Activated CD8-positive, alpha-beta T cell treated with anti-CD3 and anti-CD28 coated beads, Interleukin-2, amount 10 ng/mL, durations not matched to agents 7 days and 5 days (primary cell): ENCODE results near the gene S1PR5. TPM values are rescaled to one million over a fixed set of nuclear protein-coding genes. Genes with fewer than 3 reads are reported as not detected.
A peak's percentile ranks its signal among the peaks of the same experiment; 100 is the strongest.
"Not testable (repeated sequence)": the region's sequence is repeated elsewhere in the genome, so short reads cannot be mapped to it uniquely, and the experiment has no call there.

Experiments
- ATAC-seq: fragments of 150-1000 bp; cut with Tn5 transposase; one replicate; pipeline ENCODE4 v1.10.0; 2021; ENCODE audit warnings: moderate library complexity
- CTCF ChIA-PET: fragments of 350-600 bp; sonication (Branson Sonifier 250); formaldehyde crosslinking; loops from one replicate; lab custom pipeline; 2021; ENCODE audit warnings: antibody characterized with exemption; lab: Charles Lee
- POLR2A ChIA-PET: fragments of 350-600 bp; sonication (Branson Sonifier 250); formaldehyde crosslinking; loops from one replicate; lab custom pipeline; 2021; ENCODE audit warnings: antibody characterized with exemption; lab: Charles Lee
- DNase-seq: peaks from one replicate; pipeline ENCODE4 v3.0.0-alpha.2; 2020
- H3K27ac Mint-ChIP-seq: one replicate; pipeline ENCODE4 v1.8.0; 2021; ENCODE audit warnings: mild to moderate bottlenecking, mixed read lengths
- H3K27me3 Mint-ChIP-seq: one replicate; pipeline ENCODE4 v1.8.0; 2021; ENCODE audit warnings: low read depth, mixed read lengths
- H3K36me3 Mint-ChIP-seq: one replicate; pipeline ENCODE4 v1.8.0; 2021; ENCODE audit warnings: low read depth, mixed read lengths
- H3K4me1 Mint-ChIP-seq: one replicate; pipeline ENCODE4 v1.8.0; 2021; ENCODE audit warnings: low read depth, mixed read lengths
- H3K4me3 Mint-ChIP-seq: one replicate; pipeline ENCODE4 v1.8.0; 2021; ENCODE audit warnings: mild to moderate bottlenecking, mixed read lengths
- H3K9me3 Mint-ChIP-seq: one replicate; pipeline ENCODE4 v1.8.0; 2022; ENCODE audit warnings: mixed read lengths; ENCODE audit not compliant: insufficient read depth
- total RNA-seq, 2 experiments: library from RNA; stranded (reverse); gene quantifications; one replicate each; pipeline ENCODE4 v1.2.3, GENCODE V29; 2021

S1PR5 gene
- total RNA-seq, 2 experiments from 2014 or later: 0.89 to 0.95 TPM

DNA sequence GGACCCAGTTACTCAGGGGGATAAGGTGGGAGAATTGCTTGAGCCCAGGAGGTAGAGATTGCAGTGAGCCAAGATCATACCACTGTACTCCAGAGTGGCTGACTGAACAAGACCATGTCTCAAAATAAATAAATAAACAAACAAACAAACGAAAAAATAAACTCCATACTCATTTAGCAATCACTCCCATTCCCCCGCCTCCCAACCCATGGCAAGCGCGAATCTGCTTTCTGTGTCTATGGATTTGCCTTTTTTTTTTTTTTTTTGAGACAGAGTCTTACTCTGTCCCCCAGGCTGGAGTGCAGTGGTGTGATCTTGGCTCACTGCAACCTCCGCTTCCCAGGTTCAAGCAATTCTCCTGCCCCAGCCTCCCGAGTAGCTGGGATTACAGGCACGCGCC, 9.6 kb upstream of the S1PR5 start:
- H3K9me3 Mint-ChIP-seq, ATAC-seq, DNase-seq, POLR2A ChIA-PET, H3K36me3 Mint-ChIP-seq, H3K27ac Mint-ChIP-seq, H3K4me1 Mint-ChIP-seq, H3K27me3 Mint-ChIP-seq, H3K4me3 Mint-ChIP-seq: not testable (repeated sequence)
- CTCF ChIA-PET: interaction anchor here (0.9 kb wide), 1 partner anchor 49 kb away, joined by 3 read pairs; no protein-coding TSS in a partner anchor

DNA sequence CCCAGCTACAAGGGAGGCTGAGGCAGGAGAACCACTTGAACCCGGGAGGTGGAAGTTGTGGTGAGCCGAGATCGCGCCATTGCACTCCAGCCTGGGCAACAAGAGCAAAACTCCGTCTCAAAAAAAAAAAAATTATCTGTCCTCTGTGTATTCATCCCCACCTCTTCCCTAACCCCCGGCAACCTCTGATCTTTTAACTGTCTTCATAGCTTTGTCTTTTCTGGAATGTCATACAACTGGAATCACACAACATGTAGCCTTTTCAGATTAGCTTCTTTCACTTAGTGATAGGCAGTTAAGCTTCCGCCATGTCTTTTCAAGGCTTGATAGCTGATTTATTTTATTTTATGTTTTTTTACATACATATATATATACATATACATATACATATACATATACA, 8.4 kb upstream of the S1PR5 start:
- H3K4me3 Mint-ChIP-seq: no peak overlapping the region
- CTCF ChIA-PET: interaction anchor here (1.0 to 1.1 kb wide), 2 partner anchors 11 to 42 kb away, joined by 3 read pairs; no protein-coding TSS in a partner anchor

DNA sequence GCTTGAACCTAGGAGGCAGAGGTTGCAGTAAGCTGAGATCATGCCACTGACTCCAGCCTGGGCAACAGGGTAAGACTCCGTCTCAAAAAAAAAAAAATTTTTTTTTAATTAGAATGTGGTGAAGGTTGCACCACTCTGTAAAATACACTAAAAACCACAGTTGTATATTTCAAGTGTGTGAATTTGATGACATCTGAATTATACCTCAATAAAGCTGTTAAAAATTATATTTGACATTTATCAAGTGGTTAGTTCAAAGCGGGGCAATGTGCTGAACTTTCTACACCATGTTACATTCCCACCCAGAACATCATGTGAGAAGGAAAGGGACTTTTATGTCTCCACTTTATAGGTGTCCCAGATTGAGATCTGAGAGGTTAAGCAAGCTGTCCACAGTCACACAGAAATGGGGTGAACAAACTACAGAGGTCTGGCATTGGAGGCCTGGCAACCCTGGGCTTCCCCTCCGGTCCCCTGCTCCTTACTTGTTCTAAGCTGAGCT, 5.9 kb upstream of the S1PR5 start:
- H3K4me3 Mint-ChIP-seq: no peak overlapping the region
- H3K36me3 Mint-ChIP-seq: no peaks in the 10 kb centered on the region
- ATAC-seq (no peak), DNase-seq (no peak)
- CTCF ChIA-PET: interaction anchor here (0.6 to 1.1 kb wide), 4 partner anchors 15 to 49 kb away, joined by 3 to 4 read pairs (median 3); no protein-coding TSS in a partner anchor
- H3K27ac Mint-ChIP-seq: no peak overlapping the region
- H3K4me1 Mint-ChIP-seq: peaks cover 16% of the 10 kb centered on the region
- H3K27me3 Mint-ChIP-seq: peaks cover 18% of the 10 kb centered on the region
- no peaks in the 10 kb centered on the region for H3K9me3 Mint-ChIP-seq
- POLR2A ChIA-PET: no interaction called here

More for the DNA sequence above, 8.4 kb upstream of the S1PR5 start:
- Mint-ChIP-seq H3K27ac (no peak overlapping the region), H3K9me3 (no peaks in the 10 kb centered on the region), H3K27me3 (peaks cover 2% of the 10 kb centered on the region), H3K4me1 (no peaks in the 10 kb centered on the region), H3K36me3 (no peaks in the 10 kb centered on the region)
- DNase-seq (no peak), ATAC-seq (no peak)
- POLR2A ChIA-PET: no interaction called here

DNA sequence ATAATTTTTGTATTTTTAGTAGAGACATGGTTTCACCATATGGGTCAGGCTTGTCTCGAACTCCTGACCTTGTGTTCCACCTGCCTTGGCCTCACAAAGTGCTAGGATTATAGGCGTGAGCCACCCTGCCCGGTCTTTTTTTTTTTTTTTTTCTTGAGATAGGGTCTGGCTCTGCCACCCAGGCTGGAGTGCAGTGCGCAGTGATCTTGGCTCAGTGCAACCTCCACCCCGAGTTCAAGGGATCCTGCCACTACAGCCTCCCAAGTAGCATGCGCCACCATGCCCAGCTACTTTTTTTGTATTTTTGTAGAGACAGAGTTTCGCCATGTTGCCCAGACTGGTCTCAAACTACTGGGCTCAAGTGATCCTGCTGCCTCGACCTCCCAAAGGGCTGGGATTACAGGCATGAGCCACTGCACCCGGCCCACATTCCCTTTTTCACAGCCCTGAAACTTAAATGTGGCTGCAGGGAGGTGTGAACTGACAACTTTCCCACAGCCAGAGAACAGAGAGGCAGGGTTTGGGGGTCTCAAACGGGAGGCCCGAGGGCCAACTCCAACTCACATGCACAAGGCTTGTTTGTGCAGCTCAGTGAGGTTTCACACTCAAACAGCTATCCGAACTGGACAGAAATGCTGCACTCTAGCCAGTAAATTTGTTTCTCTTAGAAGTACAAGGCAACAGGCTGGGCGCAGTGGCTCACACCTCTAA, 4.4 kb upstream of the S1PR5 start:
- CTCF ChIA-PET: interaction anchor here (0.8 to 1.1 kb wide), 3 partner anchors 16 to 20 kb away, joined by 3 to 4 read pairs (median 3); no protein-coding TSS in a partner anchor
- DNase-seq (no peak), ATAC-seq (no peak)
- peaks cover 26% of the 10 kb centered on the region for H3K27me3 Mint-ChIP-seq
- H3K27ac Mint-ChIP-seq: no peak overlapping the region
- POLR2A ChIA-PET: interaction anchor here (0.7 kb wide), 1 partner anchor 11 kb away, joined by 3 read pairs; no protein-coding TSS in a partner anchor
- H3K4me3 Mint-ChIP-seq: no peak overlapping the region
- H3K36me3 Mint-ChIP-seq: no peaks in the 10 kb centered on the region
- H3K9me3 Mint-ChIP-seq: no peaks in the 10 kb centered on the region
- H3K4me1 Mint-ChIP-seq: peaks cover 25% of the 10 kb centered on the region

DNA sequence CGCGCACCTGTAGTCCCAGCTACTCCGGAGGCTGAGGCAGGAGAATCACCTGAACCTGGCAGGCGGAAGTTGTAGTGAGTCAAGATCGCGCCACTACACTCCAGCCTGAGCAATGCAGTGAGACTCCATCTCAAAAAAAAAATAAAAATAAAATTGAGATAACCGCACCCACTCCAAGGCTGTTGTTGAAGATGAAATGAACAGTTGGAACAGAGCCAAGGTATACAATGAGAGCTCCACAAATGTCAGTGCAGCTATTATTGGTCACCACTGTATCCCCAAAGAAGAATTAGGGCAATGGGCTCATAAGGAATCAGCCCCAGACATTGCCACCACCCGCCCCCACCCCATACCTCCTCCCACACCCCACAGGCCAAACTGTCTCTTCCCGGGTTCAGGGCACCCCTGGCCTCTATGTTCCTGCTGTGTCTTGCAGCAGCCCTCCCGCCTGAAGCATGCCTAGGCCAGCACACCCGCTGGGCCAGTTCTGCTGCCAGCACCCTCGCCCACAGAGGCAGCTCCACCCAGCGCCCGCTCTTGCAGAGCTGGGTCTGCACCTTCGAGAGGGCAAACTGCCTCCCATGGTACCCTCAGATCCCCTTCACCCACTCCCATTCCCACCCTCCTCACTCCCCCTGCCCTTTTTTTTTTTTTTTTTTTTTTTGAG, 3.5 kb upstream of the S1PR5 start:
- H3K9me3 Mint-ChIP-seq: no peaks in the 10 kb centered on the region
- ChIA-PET CTCF (no interaction called here), POLR2A (no interaction called here)
- H3K27me3 Mint-ChIP-seq: peaks cover 31% of the 10 kb centered on the region
- ATAC-seq (no peak), DNase-seq (no peak)
- H3K4me1 Mint-ChIP-seq: peaks cover 27% of the 10 kb centered on the region
- H3K27ac Mint-ChIP-seq: no peak overlapping the region
- no peak overlapping the region for H3K4me3 Mint-ChIP-seq
- no peaks in the 10 kb centered on the region for H3K36me3 Mint-ChIP-seq

DNA sequence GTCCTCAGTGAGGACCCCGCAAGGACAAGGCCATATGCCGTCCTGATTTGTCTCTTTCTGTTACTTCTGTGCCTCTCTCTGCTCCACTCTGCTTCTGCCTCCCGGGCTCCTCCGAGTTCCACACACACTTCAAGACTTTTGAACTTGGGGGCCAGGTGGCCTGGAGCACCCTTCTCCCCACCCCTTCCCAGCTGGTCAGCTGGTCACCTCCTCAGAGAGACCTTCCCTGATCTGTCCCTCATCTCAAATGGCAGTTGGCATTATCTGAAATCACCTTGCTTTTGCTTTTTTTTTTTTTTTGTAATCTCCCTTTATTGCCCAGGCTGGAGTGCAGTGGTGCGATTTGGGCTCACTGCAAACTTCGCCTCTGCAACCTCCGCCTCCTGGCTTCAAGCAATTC, 2.2 kb upstream of the S1PR5 start:
- H3K36me3 Mint-ChIP-seq: no peaks in the 10 kb centered on the region
- ChIA-PET CTCF (interaction anchor here (0.8 kb wide), 1 partner anchor 22 kb away, joined by 3 read pairs; no protein-coding TSS in a partner anchor), POLR2A (interaction anchor here (1.0 kb wide), 1 partner anchor 49 kb away, joined by 3 read pairs; no protein-coding TSS in a partner anchor)
- H3K9me3 Mint-ChIP-seq: no peaks in the 10 kb centered on the region
- ATAC-seq (no peak), DNase-seq (no peak)
- H3K4me3 Mint-ChIP-seq: no peak overlapping the region
- peaks cover 42% of the 10 kb centered on the region for H3K27me3 Mint-ChIP-seq
- peaks cover 35% of the 10 kb centered on the region for H3K4me1 Mint-ChIP-seq
- peak overlapping the region; percentile 32 for H3K27ac Mint-ChIP-seq

DNA sequence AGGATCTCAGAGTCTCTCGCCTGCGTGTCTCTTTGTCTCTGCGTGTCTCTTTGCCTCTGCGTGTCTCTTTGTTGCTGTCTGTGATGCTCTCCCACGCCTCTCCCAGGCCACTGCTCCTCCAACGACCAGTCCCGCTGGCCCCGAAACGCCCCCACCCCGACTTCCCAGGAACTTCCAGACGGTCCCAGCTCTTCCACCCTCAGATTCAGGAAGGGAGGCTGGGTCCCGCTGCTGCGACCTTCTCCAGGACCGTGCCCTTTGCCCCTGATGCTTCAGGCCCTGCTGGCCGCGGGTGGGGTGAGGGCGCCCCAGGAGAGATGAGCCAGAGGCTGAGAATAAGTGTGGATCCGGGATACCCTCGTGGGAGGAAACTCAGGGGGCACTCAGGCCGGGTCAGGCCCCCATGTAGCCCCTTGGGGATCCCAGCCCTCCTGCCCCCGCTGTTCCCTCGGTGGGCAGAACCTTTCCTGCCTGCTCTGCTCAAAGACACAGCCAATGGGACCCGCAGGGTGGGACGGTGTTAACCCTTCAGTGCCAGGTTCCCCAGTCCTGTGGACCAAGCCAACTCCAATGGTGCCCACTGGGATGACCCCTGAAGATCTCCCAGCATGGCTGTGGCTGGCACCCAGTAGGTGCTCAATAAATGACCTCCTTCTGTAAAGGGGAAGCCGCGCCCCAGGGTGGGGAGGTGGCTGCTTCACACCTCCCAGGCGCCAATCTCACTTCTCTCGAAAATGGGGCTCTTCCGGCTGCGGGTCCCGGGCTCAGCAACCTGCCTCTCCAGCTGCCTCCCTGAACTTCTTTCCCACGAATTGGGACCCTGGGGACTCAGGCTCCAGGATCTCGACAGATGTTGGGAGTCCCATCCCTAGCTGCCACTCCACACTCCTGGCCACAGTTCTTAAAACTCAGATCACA, 1.5 kb upstream of the S1PR5 start:
- no peak for DNase-seq
- no peak for ATAC-seq
- H3K4me1 Mint-ChIP-seq: peaks cover 39% of the 10 kb centered on the region
- CTCF ChIA-PET: no interaction called here
- POLR2A ChIA-PET: interaction anchor here (1.0 kb wide), 1 partner anchor 50 kb away, joined by 3 read pairs; no protein-coding TSS in a partner anchor
- H3K9me3 Mint-ChIP-seq: no peaks in the 10 kb centered on the region
- H3K27me3 Mint-ChIP-seq: peaks cover 47% of the 10 kb centered on the region
- H3K27ac Mint-ChIP-seq: peak overlapping the region; percentile 32
- no peaks in the 10 kb centered on the region for H3K36me3 Mint-ChIP-seq
- H3K4me3 Mint-ChIP-seq: peak overlapping the region; percentile 53

DNA sequence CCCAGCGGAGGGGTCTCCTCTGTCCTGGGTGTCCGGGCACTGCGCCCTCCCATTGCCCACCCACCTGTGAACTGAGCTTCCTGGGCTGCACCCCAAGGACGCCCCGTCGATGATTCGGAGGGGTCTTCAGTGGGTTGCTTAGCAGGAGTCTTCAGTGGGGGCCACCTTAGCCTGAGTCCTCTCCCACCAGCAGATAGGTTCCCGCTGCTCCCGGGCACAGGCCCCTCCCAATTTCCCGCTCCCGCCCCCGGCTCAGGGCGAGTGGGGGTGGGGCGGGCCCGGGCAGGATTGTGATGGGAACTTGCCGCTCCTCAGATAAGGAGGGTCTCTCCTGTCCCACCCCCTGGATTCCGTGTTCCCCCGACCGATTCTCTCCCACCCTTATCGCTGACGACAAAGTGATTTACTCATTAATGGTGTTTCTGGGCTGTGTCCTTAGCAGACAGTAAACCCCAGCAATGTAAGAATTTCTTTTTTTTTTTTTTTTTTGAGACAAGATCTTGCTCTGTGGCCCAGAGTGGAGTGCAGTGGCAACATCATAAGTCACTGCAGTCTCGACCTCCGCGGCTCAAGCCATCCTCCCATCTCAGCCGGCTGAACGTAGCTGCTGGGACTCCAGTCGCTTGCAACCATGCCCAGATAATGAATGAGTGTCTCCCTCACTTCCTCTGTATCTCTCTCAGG, 655 bp upstream of the S1PR5 start:
- Mint-ChIP-seq H3K27ac (no peak overlapping the region), H3K4me3 (peak overlapping the region; percentile 53), H3K4me1 (peaks cover 44% of the 10 kb centered on the region), H3K27me3 (peaks cover 53% of the 10 kb centered on the region), H3K9me3 (no peaks in the 10 kb centered on the region), H3K36me3 (no peaks in the 10 kb centered on the region)
- ChIA-PET POLR2A (interaction anchor here (0.8 kb wide), 1 partner anchor 36 kb away, joined by 3 read pairs; no protein-coding TSS in a partner anchor), CTCF (interaction anchor here (1.6 kb wide), 1 partner anchor 182 kb away, joined by 3 read pairs; no protein-coding TSS in a partner anchor)
- peak; percentile 32 for ATAC-seq
- DNase-seq: no peak

DNA sequence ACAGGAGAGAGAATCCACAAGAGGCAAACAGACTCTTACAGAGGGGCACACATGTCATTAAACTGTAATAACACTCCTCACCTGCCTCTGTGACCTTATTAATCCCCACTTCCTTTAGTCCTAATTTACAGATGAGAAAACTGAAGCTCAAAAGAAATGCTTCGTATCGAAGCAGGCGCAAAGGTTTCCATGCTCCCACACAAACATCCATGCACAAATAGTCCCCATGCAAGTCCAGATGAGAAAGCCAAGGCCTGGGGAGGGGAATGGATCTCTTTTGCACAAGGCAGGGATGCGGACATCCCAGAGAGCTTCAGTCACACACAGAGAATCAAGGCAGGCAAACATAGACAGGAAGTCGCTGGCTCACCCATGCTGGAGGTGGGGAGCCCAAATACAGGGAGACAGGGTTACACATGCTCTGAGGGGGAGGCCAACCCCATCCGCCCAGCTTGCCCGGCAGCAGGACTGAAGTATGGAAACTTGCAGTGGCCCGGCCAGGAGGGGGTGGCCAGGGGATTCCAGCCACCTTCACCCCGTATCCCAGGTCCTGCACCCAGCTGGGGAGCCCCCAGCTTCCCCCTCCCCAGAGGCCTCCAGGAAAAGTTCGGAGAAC, 468 bp downstream of the S1PR5 start:
- Mint-ChIP-seq H3K36me3 (no peaks in the 10 kb centered on the region), H3K27ac (no peak overlapping the region), H3K9me3 (no peaks in the 10 kb centered on the region), H3K27me3 (peaks cover 56% of the 10 kb centered on the region), H3K4me1 (peaks cover 44% of the 10 kb centered on the region), H3K4me3 (peak overlapping the region; percentile 15)
- ChIA-PET POLR2A (no interaction called here), CTCF (interaction anchor here (0.9 to 1.6 kb wide), 4 partner anchors 35 to 183 kb away, joined by 3 to 4 read pairs (median 4); no protein-coding TSS in a partner anchor)
- DNase-seq (no peak), ATAC-seq (no peak)

DNA sequence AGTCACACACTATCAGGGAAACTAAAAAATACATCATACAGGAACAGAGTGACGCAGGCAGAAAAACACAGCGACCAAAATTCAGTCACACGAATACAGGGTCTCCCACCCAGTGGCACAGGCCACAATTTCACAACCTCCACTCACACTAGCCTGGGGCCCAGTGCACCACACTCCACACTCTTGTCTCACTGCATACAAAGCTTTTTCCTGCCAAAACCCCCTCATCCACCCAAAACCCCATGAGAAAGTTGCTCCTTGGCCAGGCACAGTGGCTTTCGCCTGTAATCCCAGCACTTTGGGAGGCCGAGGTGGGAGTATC, 1.2 kb downstream of the S1PR5 start:
- CTCF ChIA-PET: interaction anchor here (1.0 to 1.6 kb wide), 2 partner anchors 56 to 183 kb away, joined by 3 to 4 read pairs; no protein-coding TSS in a partner anchor
- H3K9me3 Mint-ChIP-seq: no peaks in the 10 kb centered on the region
- H3K4me3 Mint-ChIP-seq: no peak overlapping the region
- no peaks in the 10 kb centered on the region for H3K36me3 Mint-ChIP-seq
- ATAC-seq: no peak
- peaks cover 60% of the 10 kb centered on the region for H3K27me3 Mint-ChIP-seq
- POLR2A ChIA-PET: no interaction called here
- DNase-seq: no peak
- peaks cover 44% of the 10 kb centered on the region for H3K4me1 Mint-ChIP-seq
- H3K27ac Mint-ChIP-seq: no peak overlapping the region
